H1 (cell line): ENCODE data around the gene NELL1.

ENCODE experiments used
- EP300 ChIP-seq, 2 experiments: IDR thresholded peaks; 1 replicate in 1 of 2; 2 replicates in 1 of 2; pipeline ENCODE4 v1.6.1; 2011 to 2012; ENCODE audit warnings: low read depth in 2 of 2, low read length in 2 of 2, mild to moderate bottlenecking in 2 of 2, borderline replicate concordance in 1 of 2, inconsistent platforms in 1 of 2, moderate library complexity in 1 of 2
- RNF2 ChIP-seq: fragments of 200-900, 300-1000 bp; sonication (generic); IDR thresholded peaks from 2 replicates; pipeline ENCODE4 v1.7.1; 2016; ENCODE audit warnings: borderline replicate concordance, low read depth, mild to moderate bottlenecking, antibody characterized with exemption, low read length; ENCODE audit not compliant: poor library complexity, severe bottlenecking; ENCODE audit errors: missing control alignments
- TEAD4 ChIP-seq: IDR thresholded peaks from 2 replicates; pipeline ENCODE4 v1.6.1; 2012; ENCODE audit warnings: low read depth, low read length, inconsistent platforms, mixed read lengths

DNA sequence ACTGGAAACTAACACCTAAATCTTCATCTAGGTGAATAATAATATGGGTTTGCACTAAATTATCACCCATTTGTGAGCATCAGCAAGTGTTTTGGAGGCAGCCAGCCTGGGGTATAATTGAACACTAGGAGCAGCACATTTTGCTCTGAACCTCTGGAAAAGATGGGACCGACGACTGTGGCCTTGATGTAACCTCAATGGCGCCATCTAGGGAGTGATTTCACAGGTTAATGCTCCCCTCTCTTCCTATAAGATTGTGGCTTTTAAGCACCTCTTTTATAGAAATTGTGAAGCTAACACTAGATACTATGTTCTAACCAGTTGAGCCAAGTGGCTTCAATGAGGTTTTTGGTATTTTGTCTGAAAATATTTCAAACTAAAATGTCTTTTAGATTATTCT is 203.7 kb downstream of the NELL1 start:
- no peak for TF ChIP-seq TEAD4
- no peak for TF ChIP-seq RNF2
- TF ChIP-seq EP300 (IDR thresholded peaks at IDR 0.05; ENCODE audit: borderline replicate concordance in 1 of 2, low read depth in 2 of 2, low read length in 2 of 2): no peak
